Esophagus muscularis mucosa (tissue), 4 donors: ENCODE data around the gene SEC22A.

Source experiments
- CTCF ChIP-seq, 3 experiments: fragments of 200-600 bp in 2 of 3; fragments of 450-650 bp in 1 of 3; sonication (generic) in 2 of 3; IDR thresholded peaks; one replicate each; pipeline ENCODE4 v1.5.1; 2017 to 2019; ENCODE audit warnings: antibody characterized with exemption in 3 of 3, mild to moderate bottlenecking in 2 of 3, moderate library complexity in 1 of 3
- EP300 ChIP-seq: sonication (generic); formaldehyde crosslinking; IDR thresholded peaks from one replicate; pipeline ENCODE4 v1.6.1; 2017; ENCODE audit warnings: antibody characterized with exemption
- POLR2A ChIP-seq: fragments of 450-650 bp; IDR thresholded peaks from one replicate; pipeline ENCODE4 v1.6.1; 2017; ENCODE audit warnings: antibody characterized with exemption, moderate library complexity, mild to moderate bottlenecking, low read depth
- POLR2AphosphoS5 ChIP-seq, 2 donors: sonication (generic); formaldehyde crosslinking; IDR thresholded peaks; one replicate each; pipeline ENCODE4 v1.6.1; 2017; ENCODE audit warnings: antibody characterized with exemption in 2 of 2

- TF ChIP-seq CTCF (IDR thresholded peaks at IDR 0.05) (no peak), POLR2A (no peak), POLR2AphosphoS5 (IDR thresholded peaks at IDR 0.05) (no peak), EP300 (no peak)
Measured at GRCh38 chr3:123154020-123154985, 47.4 kb upstream of the SEC22A start.
